Measurements from ENCODE around the gene GREB1. TPM values are rescaled to one million over a fixed set of nuclear protein-coding genes. Genes with fewer than 3 reads are reported as not detected.
A peak's percentile ranks its signal among the peaks of the same experiment; 100 is the strongest.

Gene GREB1
- total RNA-seq, 1 experiment from 2014 or later = 0.62 TPM

GRCh38 chr2:11661891-11662435 is 128.1 kb downstream of the GREB1 start:
- Histone ChIP-seq H3K4me2 (ENCODE audit: low read length) (no peak overlapping the region), H2AFZ (ENCODE audit: low read length) (no peak overlapping the region), H3K79me2 (ENCODE audit: low read length) (no peaks in the 10 kb centered on the region), H3K4me3 (ENCODE audit: low read length) (no peak overlapping the region), H3K4me1 (ENCODE audit: insufficient read depth, low read length) (peaks cover 54% of the 10 kb centered on the region), H3K9ac (ENCODE audit: low read length) (no peak overlapping the region), H3K27me3 (ENCODE audit: low read length) (no peaks in the 10 kb centered on the region), H3F3A (ENCODE audit: low read length, unreplicated experiment) (no peaks in the 10 kb centered on the region), H3K27ac (ENCODE audit: low read length) (no peak overlapping the region), H3K36me3 (ENCODE audit: low read depth, low read length) (no peaks in the 10 kb centered on the region), H3K9me2 (replicated peaks; ENCODE audit: low read length) (no peaks in the 10 kb centered on the region), H3K9me3 (ENCODE audit: low read length) (no peaks in the 10 kb centered on the region), H4K20me1 (ENCODE audit: low read length) (no peaks in the 10 kb centered on the region)
- TF ChIP-seq CTCF (conservative IDR thresholded peaks at IDR 0.05; ENCODE audit: low read depth, low read length) (no peak), EZH2phosphoT487 (IDR thresholded peaks at IDR 0.05; ENCODE audit: borderline replicate concordance, low read length) (no peak), EZH2 (IDR thresholded peaks at IDR 0.05; ENCODE audit: low read length, unreplicated experiment) (no peak)
- intact Hi-C loops (cut with micrococcal nuclease) = no loop called here
- POLR2A ChIA-PET (ENCODE audit: unreplicated experiment) = no interaction called here
- ATAC-seq = no peak
- CTCF ChIA-PET = no interaction called here
- DNase-seq = no peak
- no TSS peak for BruUV-seq (replicated peaks)

GRCh38 chr2:11662882-11663281 is 129.0 kb downstream of the GREB1 start:
- peak overlapping the region; percentile 55 for H3K4me2 ChIP-seq (ENCODE audit: low read length)
- H3K27ac ChIP-seq (ENCODE audit: low read length) = peak overlapping the region; percentile 48
- peak overlapping the region; percentile 25; the same call in 1 of the 2 replicates for H3K4me3 ChIP-seq (ENCODE audit: low read length)
- ChIA-PET POLR2A (ENCODE audit: unreplicated experiment) (interaction anchor here (0.6 kb wide), 2 partner anchors 57 to 90 kb away, joined by 4 to 5 read pairs; no protein-coding TSS in a partner anchor), CTCF (interaction anchor here (1.1 kb wide), 1 partner anchor 84 kb away, joined by 5 read pairs; the partner anchor contains the start of gene LPIN1)
- no peaks in the 10 kb centered on the region for H3K9me3 ChIP-seq (ENCODE audit: low read length)
- H2AFZ ChIP-seq (ENCODE audit: low read length) = no peak overlapping the region
- H3K27me3 ChIP-seq (ENCODE audit: low read length) = no peaks in the 10 kb centered on the region
- TF ChIP-seq EZH2 (IDR thresholded peaks at IDR 0.05; ENCODE audit: low read length, unreplicated experiment) (no peak), EZH2phosphoT487 (IDR thresholded peaks at IDR 0.05; ENCODE audit: borderline replicate concordance, low read length) (no peak), CTCF (conservative IDR thresholded peaks at IDR 0.05; ENCODE audit: low read depth, low read length) (no peak)
- H3K9ac ChIP-seq (ENCODE audit: low read length) = no peak overlapping the region
- BruUV-seq (replicated peaks) = no TSS peak
- H3K4me1 ChIP-seq (ENCODE audit: insufficient read depth, low read length) = peaks cover 52% of the 10 kb centered on the region
- intact Hi-C loops (cut with micrococcal nuclease) = no loop called here
- ATAC-seq = no peak
- DNase-seq = no peak
- H3K9me2 ChIP-seq (replicated peaks; ENCODE audit: low read length) = no peaks in the 10 kb centered on the region
- no peaks in the 10 kb centered on the region for H3F3A ChIP-seq (ENCODE audit: low read length, unreplicated experiment)
- H4K20me1 ChIP-seq (ENCODE audit: low read length) = no peaks in the 10 kb centered on the region
- no peaks in the 10 kb centered on the region for H3K79me2 ChIP-seq (ENCODE audit: low read length)
- H3K36me3 ChIP-seq (ENCODE audit: low read depth, low read length) = no peaks in the 10 kb centered on the region

- H3K27ac ChIP-seq (ENCODE audit: low read length) = peak overlapping the region; percentile 48
- H3K4me3 ChIP-seq (ENCODE audit: low read length) = peak overlapping the region; percentile 25; the same call in 1 of the 2 replicates
- ATAC-seq (peak; percentile 98), DNase-seq (peak; percentile 92)
- H3K9ac ChIP-seq (ENCODE audit: low read length) = no peak overlapping the region
- H3K4me1 ChIP-seq (ENCODE audit: insufficient read depth, low read length) = peaks cover 46% of the 10 kb centered on the region
- H3K9me2 ChIP-seq (replicated peaks; ENCODE audit: low read length) = no peaks in the 10 kb centered on the region
- H3K9me3 ChIP-seq (ENCODE audit: low read length) = no peaks in the 10 kb centered on the region
- H3F3A ChIP-seq (ENCODE audit: low read length, unreplicated experiment) = no peaks in the 10 kb centered on the region
- POLR2A ChIA-PET (ENCODE audit: unreplicated experiment) = interaction anchor here (0.6 kb wide), 3 partner anchors 47 to 90 kb away, joined by 3 to 5 read pairs (median 4); no protein-coding TSS in a partner anchor
- no peak overlapping the region for H2AFZ ChIP-seq (ENCODE audit: low read length)
- H3K36me3 ChIP-seq (ENCODE audit: low read depth, low read length) = no peaks in the 10 kb centered on the region
- H4K20me1 ChIP-seq (ENCODE audit: low read length) = no peaks in the 10 kb centered on the region
- no peaks in the 10 kb centered on the region for H3K27me3 ChIP-seq (ENCODE audit: low read length)
- CTCF ChIA-PET = interaction anchor here (1.1 kb wide), 1 partner anchor 83 kb away, joined by 5 read pairs; the partner anchor contains the start of gene LPIN1
- TF ChIP-seq EZH2phosphoT487 (IDR thresholded peaks at IDR 0.05; ENCODE audit: borderline replicate concordance, low read length) (no peak), EZH2 (IDR thresholded peaks at IDR 0.05; ENCODE audit: low read length, unreplicated experiment) (no peak)
- no peaks in the 10 kb centered on the region for H3K79me2 ChIP-seq (ENCODE audit: low read length)
- peak overlapping the region; percentile 55 for H3K4me2 ChIP-seq (ENCODE audit: low read length)
- no TSS peak for BruUV-seq (replicated peaks)
- intact Hi-C loops (cut with micrococcal nuclease) = no loop called here
Observed at GRCh38 chr2:11663427-11663826, 129.6 kb downstream of the GREB1 start.
